Liver (tissue), 3 donors: ENCODE results near the gene IFT27.
"Not testable (repeated sequence)": the region's sequence is repeated elsewhere in the genome, so short reads cannot be mapped to it uniquely, and the experiment has no call there.

Experiments
- GABPA ChIP-seq, 2 donors: IDR thresholded peaks in 1 of 2; conservative IDR thresholded peaks in 1 of 2; 2 replicates each; pipeline ENCODE4 v1.6.1; 2016; ENCODE audit warnings: antibody characterized with exemption in 2 of 2, mild to moderate bottlenecking in 1 of 2, moderate library complexity in 1 of 2
- TAF1 ChIP-seq: conservative IDR thresholded peaks from 2 replicates; pipeline ENCODE4 v1.6.1; 2016; ENCODE audit warnings: antibody characterized with exemption, mild to moderate bottlenecking
- TF ChIP-seq, protein P1 (sequence below): fragments of 150-350 bp; IDR thresholded peaks from 2 replicates; pipeline ENCODE4 v1.5.1; 2017; ENCODE audit warnings: improper control_type of control experiment, low read depth, low read length; ENCODE audit not compliant: missing input control
- donor health status: healthy.
- donor health status: healthy.

- not testable (repeated sequence) for TF ChIP-seq TAF1; GABPA (IDR thresholded peaks at IDR 0.05 in 1 of 2, conservative IDR thresholded peaks at IDR 0.05 in 1 of 2)
- TF ChIP-seq, protein P1, sequence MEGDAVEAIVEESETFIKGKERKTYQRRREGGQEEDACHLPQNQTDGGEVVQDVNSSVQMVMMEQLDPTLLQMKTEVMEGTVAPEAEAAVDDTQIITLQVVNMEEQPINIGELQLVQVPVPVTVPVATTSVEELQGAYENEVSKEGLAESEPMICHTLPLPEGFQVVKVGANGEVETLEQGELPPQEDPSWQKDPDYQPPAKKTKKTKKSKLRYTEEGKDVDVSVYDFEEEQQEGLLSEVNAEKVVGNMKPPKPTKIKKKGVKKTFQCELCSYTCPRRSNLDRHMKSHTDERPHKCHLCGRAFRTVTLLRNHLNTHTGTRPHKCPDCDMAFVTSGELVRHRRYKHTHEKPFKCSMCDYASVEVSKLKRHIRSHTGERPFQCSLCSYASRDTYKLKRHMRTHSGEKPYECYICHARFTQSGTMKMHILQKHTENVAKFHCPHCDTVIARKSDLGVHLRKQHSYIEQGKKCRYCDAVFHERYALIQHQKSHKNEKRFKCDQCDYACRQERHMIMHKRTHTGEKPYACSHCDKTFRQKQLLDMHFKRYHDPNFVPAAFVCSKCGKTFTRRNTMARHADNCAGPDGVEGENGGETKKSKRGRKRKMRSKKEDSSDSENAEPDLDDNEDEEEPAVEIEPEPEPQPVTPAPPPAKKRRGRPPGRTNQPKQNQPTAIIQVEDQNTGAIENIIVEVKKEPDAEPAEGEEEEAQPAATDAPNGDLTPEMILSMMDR = not testable (repeated sequence)
Measured at GRCh38 chr22:36731321-36731720, 44.6 kb downstream of the IFT27 start.
